ENCODE data around the gene TMEM40.
A peak's percentile ranks its signal among the peaks of the same experiment; 100 is the strongest.
"Not testable (repeated sequence)": the region's sequence is repeated elsewhere in the genome, so short reads cannot be mapped to it uniquely, and the experiment has no call there.

Gene TMEM40

GRCh38 chr3:12722226-12722625 lies 36.8 kb downstream of the TMEM40 start:
- ATAC-seq, result no peak
- no peak for DNase-seq
- no peaks in the 10 kb centered on the region for H3K9me3 Mint-ChIP-seq
- H3K4me3 Mint-ChIP-seq, result no peak overlapping the region
- H3K4me1 Mint-ChIP-seq, result peaks cover 11% of the 10 kb centered on the region
- peaks cover 8% of the 10 kb centered on the region for H3K27me3 Mint-ChIP-seq
- no peak overlapping the region for H3K27ac Mint-ChIP-seq

- Mint-ChIP-seq H3K27me3 (peaks cover 8% of the 10 kb centered on the region), H3K4me3 (peak overlapping the region; percentile 72 to 82), H3K27ac (peak overlapping the region in 1 of 2 donors; percentile 82), H3K4me1 (peaks cover 11% of the 10 kb centered on the region), H3K9me3 (no peaks in the 10 kb centered on the region)
- DNase-seq (peak; percentile 54 to 66), ATAC-seq (peak; percentile 86)
Observed at GRCh38 chr3:12719984-12720898, 38.8 kb downstream of the TMEM40 start.

GRCh38 chr3:12719541-12719940 lies 39.5 kb downstream of the TMEM40 start:
- Mint-ChIP-seq H3K4me3 (peak overlapping the region; percentile 72 to 82), H3K27me3 (peaks cover 8% of the 10 kb centered on the region), H3K9me3 (no peaks in the 10 kb centered on the region), H3K27ac (peak overlapping the region in 1 of 2 donors; percentile 82), H3K4me1 (peaks cover 11% of the 10 kb centered on the region)
- ATAC-seq, result peak; percentile 31
- no peak for DNase-seq

GRCh38 chr3:12716605-12717151 lies 42.4 kb downstream of the TMEM40 start:
- no peak for ATAC-seq
- Mint-ChIP-seq H3K9me3 (no peaks in the 10 kb centered on the region), H3K4me3 (no peak overlapping the region), H3K27ac (no peak overlapping the region), H3K27me3 (peaks cover 15% of the 10 kb centered on the region), H3K4me1 (peaks cover 11% of the 10 kb centered on the region)
- DNase-seq, result no peak

GRCh38 chr3:12714278-12714677 lies 44.8 kb downstream of the TMEM40 start:
- Mint-ChIP-seq H3K4me3 (no peak overlapping the region), H3K27ac (no peak overlapping the region), H3K4me1 (peaks cover under 1% of the 10 kb centered on the region), H3K27me3 (peaks cover 9% of the 10 kb centered on the region), H3K9me3 (no peaks in the 10 kb centered on the region)
- no peak for DNase-seq
- ATAC-seq, result no peak

- no peak for ATAC-seq
- H3K27me3 Mint-ChIP-seq, result peaks cover 18% of the 10 kb centered on the region
- H3K27ac Mint-ChIP-seq, result no peak overlapping the region
Observed at GRCh38 chr3:12710062-12710461, 49.0 kb downstream of the TMEM40 start.

GRCh38 chr3:12709334-12709733 lies 49.7 kb downstream of the TMEM40 start:
- DNase-seq (no peak), ATAC-seq (no peak)
- H3K27me3 Mint-ChIP-seq, result peaks cover 18% of the 10 kb centered on the region
- no peak overlapping the region for H3K27ac Mint-ChIP-seq
- H3K9me3 Mint-ChIP-seq, result no peaks in the 10 kb centered on the region
- no peaks in the 10 kb centered on the region for H3K4me1 Mint-ChIP-seq
- H3K4me3 Mint-ChIP-seq, result no peak overlapping the region

More at GRCh38 chr3:12710062-12710461, 49.0 kb downstream of the TMEM40 start:
- Mint-ChIP-seq H3K4me1 (no peaks in the 10 kb centered on the region), H3K4me3 (no peak overlapping the region), H3K9me3 (no peaks in the 10 kb centered on the region)
- no peak for DNase-seq

- DNase-seq (no peak), ATAC-seq (no peak)
- H3K4me1 Mint-ChIP-seq, result no peaks in the 10 kb centered on the region
Observed at GRCh38 chr3:12708584-12709192, 50.4 kb downstream of the TMEM40 start.

GRCh38 chr3:12707449-12707848 lies 51.6 kb downstream of the TMEM40 start:
- no peak for ATAC-seq
- peaks cover 13% of the 10 kb centered on the region for H3K27me3 Mint-ChIP-seq
- H3K9me3 Mint-ChIP-seq, result no peaks in the 10 kb centered on the region
- H3K4me3 Mint-ChIP-seq, result no peak overlapping the region
- H3K4me1 Mint-ChIP-seq, result no peaks in the 10 kb centered on the region
- H3K27ac Mint-ChIP-seq, result no peak overlapping the region
- DNase-seq, result no peak

More at GRCh38 chr3:12708584-12709192, 50.4 kb downstream of the TMEM40 start:
- Mint-ChIP-seq H3K27me3 (peaks cover 18% of the 10 kb centered on the region), H3K9me3 (no peaks in the 10 kb centered on the region), H3K27ac (no peak overlapping the region), H3K4me3 (no peak overlapping the region)

- no peaks in the 10 kb centered on the region for H3K9me3 Mint-ChIP-seq
- peak; percentile 56 to 72 for DNase-seq
- no peaks in the 10 kb centered on the region for H3K4me1 Mint-ChIP-seq
- ATAC-seq, result peak; percentile 99
- no peak overlapping the region for H3K4me3 Mint-ChIP-seq
- peaks cover 10% of the 10 kb centered on the region for H3K27me3 Mint-ChIP-seq
- peak overlapping the region in 1 of 2 donors; percentile 79 for H3K27ac Mint-ChIP-seq
Observed at GRCh38 chr3:12706504-12707253, 52.4 kb downstream of the TMEM40 start.

- no peaks in the 10 kb centered on the region for H3K4me1 Mint-ChIP-seq
- H3K27me3 Mint-ChIP-seq, result peaks cover 10% of the 10 kb centered on the region
- no peak overlapping the region for H3K27ac Mint-ChIP-seq
- no peak overlapping the region for H3K4me3 Mint-ChIP-seq
- no peak for ATAC-seq
- no peaks in the 10 kb centered on the region for H3K9me3 Mint-ChIP-seq
- no peak for DNase-seq
Observed at GRCh38 chr3:12705981-12706380, 53.1 kb downstream of the TMEM40 start.

GRCh38 chr3:12705374-12705926 lies 53.6 kb downstream of the TMEM40 start:
- ATAC-seq (no peak), DNase-seq (no peak)
- Mint-ChIP-seq H3K27ac (no peak overlapping the region), H3K27me3 (peaks cover 10% of the 10 kb centered on the region), H3K9me3 (no peaks in the 10 kb centered on the region), H3K4me3 (no peak overlapping the region), H3K4me1 (no peaks in the 10 kb centered on the region)

- H3K4me3 Mint-ChIP-seq, result no peak overlapping the region
- no peaks in the 10 kb centered on the region for H3K9me3 Mint-ChIP-seq
- no peak for ATAC-seq
Observed at GRCh38 chr3:12702501-12702900, 56.6 kb downstream of the TMEM40 start.

GRCh38 chr3:12701601-12702000 lies 57.5 kb downstream of the TMEM40 start:
- not testable (repeated sequence) for H3K4me3 Mint-ChIP-seq, H3K4me1 Mint-ChIP-seq, H3K9me3 Mint-ChIP-seq, H3K27me3 Mint-ChIP-seq, ATAC-seq, H3K27ac Mint-ChIP-seq, DNase-seq

More at GRCh38 chr3:12702501-12702900, 56.6 kb downstream of the TMEM40 start:
- H3K4me1 Mint-ChIP-seq, result no peaks in the 10 kb centered on the region
- no peak for DNase-seq
- H3K27ac Mint-ChIP-seq, result no peak overlapping the region
- H3K27me3 Mint-ChIP-seq, result peaks cover 10% of the 10 kb centered on the region

GRCh38 chr3:12700800-12701199 lies 58.3 kb downstream of the TMEM40 start:
- no peaks in the 10 kb centered on the region for H3K27me3 Mint-ChIP-seq
- ATAC-seq, result no peak

More at GRCh38 chr3:12700800-12701199, 58.3 kb downstream of the TMEM40 start:
- DNase-seq, result no peak
- H3K27ac Mint-ChIP-seq, result no peak overlapping the region
- no peak overlapping the region for H3K4me3 Mint-ChIP-seq
- H3K4me1 Mint-ChIP-seq, result no peaks in the 10 kb centered on the region
- H3K9me3 Mint-ChIP-seq, result no peaks in the 10 kb centered on the region
